Measurements from ENCODE around the gene DAAM1.

DAAM1 gene

GRCh38 chr14:59261334-59261733 is 72.9 kb downstream of the DAAM1 start:
- no peak for DNase-seq

- no peak for DNase-seq
Observed at GRCh38 chr14:59262717-59263454, 74.4 kb downstream of the DAAM1 start.

GRCh38 chr14:59265808-59266207 is 77.3 kb downstream of the DAAM1 start:
- DNase-seq, result peak; percentile 55 to 75 (median 59)

- DNase-seq, result no peak
Observed at GRCh38 chr14:59267046-59267445, 78.6 kb downstream of the DAAM1 start.

GRCh38 chr14:59268011-59268410 is 79.5 kb downstream of the DAAM1 start:
- DNase-seq, result no peak

- no peak for DNase-seq
Observed at GRCh38 chr14:59268858-59269257, 80.4 kb downstream of the DAAM1 start.

- no peak for DNase-seq
Observed at GRCh38 chr14:59269466-59269865, 81.0 kb downstream of the DAAM1 start.

- no peak for DNase-seq
Observed at GRCh38 chr14:59271256-59271655, 82.8 kb downstream of the DAAM1 start.

- no peak for DNase-seq
Observed at GRCh38 chr14:59271734-59272133, 83.3 kb downstream of the DAAM1 start.

- DNase-seq, result no peak
Observed at GRCh38 chr14:59272633-59273032, 84.2 kb downstream of the DAAM1 start.

- DNase-seq, result no peak
Observed at GRCh38 chr14:59273737-59274136, 85.3 kb downstream of the DAAM1 start.

GRCh38 chr14:59274991-59275391 is 86.5 kb downstream of the DAAM1 start:
- no peak for DNase-seq

GRCh38 chr14:59275668-59276067 is 87.2 kb downstream of the DAAM1 start:
- peak; percentile 76 to 95 (median 93) for DNase-seq

- no peak for DNase-seq
Observed at GRCh38 chr14:59276235-59276634, 87.8 kb downstream of the DAAM1 start.

- DNase-seq, result no peak
Observed at GRCh38 chr14:59277659-59278058, 89.2 kb downstream of the DAAM1 start.

GRCh38 chr14:59278111-59278510 is 89.6 kb downstream of the DAAM1 start:
- DNase-seq, result peak; percentile 25 to 60 (median 48)

GRCh38 chr14:59280961-59281360 is 92.5 kb downstream of the DAAM1 start:
- DNase-seq, result no peak

GRCh38 chr14:59281609-59282377 is 93.3 kb downstream of the DAAM1 start:
- DNase-seq, result peak; percentile 26 to 72 (median 46)

GRCh38 chr14:59282378-59282765 is 93.9 kb downstream of the DAAM1 start:
- peak in 2 of 3 donors; percentile 33 to 57 for DNase-seq

GRCh38 chr14:59283361-59283760 is 94.9 kb downstream of the DAAM1 start:
- DNase-seq, result peak; percentile 22 to 56 (median 41)

- DNase-seq, result peak; percentile 29 to 70 (median 35)
Observed at GRCh38 chr14:59284059-59284458, 95.6 kb downstream of the DAAM1 start.

GRCh38 chr14:59292028-59292427 is 103.6 kb downstream of the DAAM1 start:
- DNase-seq, result peak in 2 of 3 donors; percentile 8 to 18

GRCh38 chr14:59292921-59293534 is 104.6 kb downstream of the DAAM1 start:
- no peak for DNase-seq

All from suppressor macrophage treated with lipopolysaccharide for 1 hour (primary cell).